Upper lobe of left lung (tissue), 4 donors: ENCODE measurements around the gene ZSWIM6.

ENCODE experiments used
- POLR2A ChIP-seq, 4 donors: fragments of 450-650 bp; IDR thresholded peaks; one replicate each; pipeline ENCODE4 v1.5.1; 2016 to 2017; ENCODE audit warnings: antibody characterized with exemption in 4 of 4, mild to moderate bottlenecking in 2 of 4
- TF ChIP-seq, protein P1 (sequence below), 6 experiments: fragments of 450-650 bp in 4 of 6; fragments of 200-600 bp in 2 of 6; sonication (generic) in 2 of 6; IDR thresholded peaks; one replicate each; pipeline ENCODE4 v1.5.1; 2016 to 2019; ENCODE audit warnings: antibody characterized with exemption in 6 of 6

- TF ChIP-seq POLR2A (IDR thresholded peaks at IDR 0.05), result no peak
- TF ChIP-seq, protein P1, sequence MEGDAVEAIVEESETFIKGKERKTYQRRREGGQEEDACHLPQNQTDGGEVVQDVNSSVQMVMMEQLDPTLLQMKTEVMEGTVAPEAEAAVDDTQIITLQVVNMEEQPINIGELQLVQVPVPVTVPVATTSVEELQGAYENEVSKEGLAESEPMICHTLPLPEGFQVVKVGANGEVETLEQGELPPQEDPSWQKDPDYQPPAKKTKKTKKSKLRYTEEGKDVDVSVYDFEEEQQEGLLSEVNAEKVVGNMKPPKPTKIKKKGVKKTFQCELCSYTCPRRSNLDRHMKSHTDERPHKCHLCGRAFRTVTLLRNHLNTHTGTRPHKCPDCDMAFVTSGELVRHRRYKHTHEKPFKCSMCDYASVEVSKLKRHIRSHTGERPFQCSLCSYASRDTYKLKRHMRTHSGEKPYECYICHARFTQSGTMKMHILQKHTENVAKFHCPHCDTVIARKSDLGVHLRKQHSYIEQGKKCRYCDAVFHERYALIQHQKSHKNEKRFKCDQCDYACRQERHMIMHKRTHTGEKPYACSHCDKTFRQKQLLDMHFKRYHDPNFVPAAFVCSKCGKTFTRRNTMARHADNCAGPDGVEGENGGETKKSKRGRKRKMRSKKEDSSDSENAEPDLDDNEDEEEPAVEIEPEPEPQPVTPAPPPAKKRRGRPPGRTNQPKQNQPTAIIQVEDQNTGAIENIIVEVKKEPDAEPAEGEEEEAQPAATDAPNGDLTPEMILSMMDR (IDR thresholded peaks at IDR 0.05), result no peak
Measured at GRCh38 chr5:61441742-61442141, 109.7 kb downstream of the ZSWIM6 start.
